Motor neuron (in vitro differentiated cells): ENCODE data around the gene INPP5B. TPM values are rescaled to one million over a fixed set of nuclear protein-coding genes. Genes with fewer than 3 reads are reported as not detected.
"Not testable (repeated sequence)": the region's sequence is repeated elsewhere in the genome, so short reads cannot be mapped to it uniquely, and the experiment has no call there.

Source experiments
- ATAC-seq, 8 experiments: fragments of 200-7000 bp; cut with Tn5 transposase; replicated peaks in 6 of 8; 2 replicates each; pipeline ENCODE4 v1.8.0; 2021; ENCODE audit warnings: mild to moderate bottlenecking in 8 of 8, moderate library complexity in 8 of 8
- H3K27ac ChIP-seq, 2 donors: fragments of 250-450 bp; sonication (Bioruptor Pico); 2 replicates each; pipeline ENCODE4 v1.9.0; 2021; ENCODE audit warnings: antibody characterized with exemption in 2 of 2, mild to moderate bottlenecking in 2 of 2, moderate library complexity in 1 of 2
- H3K4me1 ChIP-seq, 2 donors: fragments of 250-450 bp; sonication (Bioruptor Pico); replicated peaks in 1 of 2; 2 replicates each; pipeline ENCODE4 v1.6.1; 2021; ENCODE audit warnings: antibody characterized with exemption in 2 of 2, mild to moderate bottlenecking in 2 of 2, moderate library complexity in 1 of 2
- H3K4me3 ChIP-seq, 5 donors: fragments of 250-450 bp; sonication (Bioruptor Pico); 2 replicates each; pipeline ENCODE4 v1.9.0; 2021; ENCODE audit warnings: antibody characterized with exemption in 5 of 5, mild to moderate bottlenecking in 5 of 5, moderate library complexity in 4 of 5
- WGBS, 10 experiments: fragments of 450-650 bp; shearing (Covaris generic); methylation state at CpG; one replicate each; pipeline ENCODE4 v1.0.0; 2022; 5-methylcytosine and 5-hydroxymethylcytosine counted together
- in situ Hi-C, 9 experiments: fragments of 400-800 bp; cut with MboI; loops; one replicate each; pipeline ENCODE4 v1.15.0; 2021; ENCODE audit warnings: low sequenced_read_pairs in 9 of 9, low pct_unique_long_range_greater_than_20kb in 2 of 9; ENCODE audit not compliant: unreplicated experiment in 9 of 9
- total RNA-seq, 8 experiments: library from RNA; unstranded; fragments of 300-600 nt; gene quantifications; 2 replicates each; pipeline versions ENCODE4 v1.2.3 to v1.2.4, GENCODE V29; 2022

Gene INPP5B
- total RNA-seq, 8 experiments from 2014 or later: 14.9 to 24.1 (median 20.6) TPM

GRCh38 chr1:37922767-37923550 lies 23.9 kb downstream of the INPP5B start:
- H3K27ac ChIP-seq: no peak overlapping the region

DNA sequence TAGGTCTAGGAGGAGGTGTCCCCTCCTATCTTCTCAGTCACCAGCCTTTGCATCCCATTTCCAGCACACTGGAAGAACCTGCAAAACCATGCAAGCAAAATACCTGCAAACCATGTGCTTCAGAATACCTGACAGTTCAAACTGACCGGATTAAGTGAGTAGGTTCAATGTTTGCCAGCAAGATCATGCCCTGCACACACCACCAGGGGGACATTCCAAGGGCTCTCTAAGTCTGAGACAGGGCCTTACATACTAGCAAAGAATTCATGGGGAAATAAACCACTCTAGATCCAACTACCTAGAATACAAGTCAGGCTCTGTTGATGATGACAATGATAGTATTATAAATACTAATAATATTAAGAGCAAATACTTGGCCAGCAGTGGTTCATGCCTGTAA lies 27.6 kb downstream of the INPP5B start:
- peak in 3 of 8 experiments; percentile 31 to 58 (median 41) for ATAC-seq
- Histone ChIP-seq H3K27ac (no peak overlapping the region), H3K4me1 (no peaks in the 10 kb centered on the region), H3K4me3 (no peak overlapping the region)
- 50 to 100% (median 80%) methylated on average over 1 of the region's 1 CpG; no CpG with 5 or more reads in 3 of the 10 experiments for WGBS, 10 experiments
- in situ Hi-C loops: no loop called here

More at GRCh38 chr1:37922767-37923550, 23.9 kb downstream of the INPP5B start:
- no peak overlapping the region for H3K4me3 ChIP-seq
- H3K4me1 ChIP-seq: no peaks in the 10 kb centered on the region
- in situ Hi-C loops: no loop called here
- 64 to 94% (median 78%) methylated on average over 2 to 4 of the region's 4 CpGs for WGBS, 10 experiments
- no peak for ATAC-seq

GRCh38 chr1:37915476-37916093 lies 31.3 kb downstream of the INPP5B start:
- peak in 3 of 8 experiments; percentile 20 to 56 (median 52) for ATAC-seq
- 80 to 100% (median 100%) methylated on average over 1 to 2 of the region's 2 CpGs; no CpG with 5 or more reads in 2 of the 10 experiments for WGBS, 10 experiments
- H3K4me3 ChIP-seq: no peak overlapping the region
- no peak overlapping the region for H3K27ac ChIP-seq
- in situ Hi-C loops: no loop called here
- no peaks in the 10 kb centered on the region for H3K4me1 ChIP-seq

DNA sequence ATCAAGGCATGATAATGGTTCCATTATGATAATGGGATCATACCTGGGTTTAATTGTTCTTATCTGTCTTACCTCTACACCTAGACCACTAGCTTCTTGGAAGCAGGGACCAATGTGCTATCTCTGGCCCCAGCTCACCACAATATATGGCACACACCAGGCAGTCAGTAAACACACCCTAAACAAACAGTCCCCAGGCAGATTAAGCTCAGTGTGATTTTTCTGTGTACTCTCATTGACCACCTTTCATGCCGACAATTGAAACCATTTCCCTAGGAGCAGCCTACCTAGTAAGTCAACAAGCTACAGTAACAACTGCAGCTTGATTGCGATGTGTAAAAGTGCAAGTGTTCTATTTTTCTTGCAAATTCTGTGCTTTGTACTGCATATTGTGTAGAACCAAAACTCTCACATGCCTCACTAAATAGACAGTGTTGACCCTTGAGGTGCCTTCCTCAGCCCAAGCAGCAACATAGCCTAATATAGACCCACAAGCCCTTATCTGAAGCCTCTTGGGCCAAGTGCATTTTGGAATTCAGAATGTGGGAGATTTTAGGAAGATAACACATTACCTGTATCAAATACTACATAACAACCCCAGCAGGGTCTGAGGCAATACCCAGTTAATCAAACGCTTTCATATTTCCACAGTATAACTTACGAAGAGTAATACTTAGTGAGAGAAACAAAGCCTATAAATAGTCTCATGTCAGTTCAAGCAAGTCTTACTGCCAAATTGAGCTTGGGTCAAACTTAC lies 32.0 kb downstream of the INPP5B start:
- in situ Hi-C loops: no loop called here
- H3K27ac ChIP-seq: no peak overlapping the region
- WGBS, 10 experiments: 80 to 100% (median 100%) methylated on average over 1 to 4 of the region's 4 CpGs; no CpG with 5 or more reads in 1 of the 10 experiments

GRCh38 chr1:37911478-37911877 lies 35.4 kb downstream of the INPP5B start:
- H3K27ac ChIP-seq, ATAC-seq, in situ Hi-C loops, H3K4me3 ChIP-seq, H3K4me1 ChIP-seq: not testable (repeated sequence)
- WGBS, 10 experiments: 67 to 100% (median 100%) methylated on average over 1 to 3 of the region's 3 CpGs

More for the DNA sequence above, 32.0 kb downstream of the INPP5B start:
- Histone ChIP-seq H3K4me3 (no peak overlapping the region), H3K4me1 (no peaks in the 10 kb centered on the region)
- ATAC-seq: no peak

- H3K27ac ChIP-seq, H3K4me3 ChIP-seq, in situ Hi-C loops, H3K4me1 ChIP-seq, ATAC-seq: not testable (repeated sequence)
- 90 to 100% (median 95%) methylated on average over 1 to 8 of the region's 8 CpGs; no CpG with 5 or more reads in 6 of the 10 experiments for WGBS, 10 experiments
Observed at GRCh38 chr1:37910886-37911285, 36.0 kb downstream of the INPP5B start.

- WGBS, 10 experiments: 86 to 100% (median 100%) methylated on average over 1 to 9 of the region's 10 CpGs; no CpG with 5 or more reads in 2 of the 10 experiments
Observed at GRCh38 chr1:37908531-37908930, 38.3 kb downstream of the INPP5B start.

DNA sequence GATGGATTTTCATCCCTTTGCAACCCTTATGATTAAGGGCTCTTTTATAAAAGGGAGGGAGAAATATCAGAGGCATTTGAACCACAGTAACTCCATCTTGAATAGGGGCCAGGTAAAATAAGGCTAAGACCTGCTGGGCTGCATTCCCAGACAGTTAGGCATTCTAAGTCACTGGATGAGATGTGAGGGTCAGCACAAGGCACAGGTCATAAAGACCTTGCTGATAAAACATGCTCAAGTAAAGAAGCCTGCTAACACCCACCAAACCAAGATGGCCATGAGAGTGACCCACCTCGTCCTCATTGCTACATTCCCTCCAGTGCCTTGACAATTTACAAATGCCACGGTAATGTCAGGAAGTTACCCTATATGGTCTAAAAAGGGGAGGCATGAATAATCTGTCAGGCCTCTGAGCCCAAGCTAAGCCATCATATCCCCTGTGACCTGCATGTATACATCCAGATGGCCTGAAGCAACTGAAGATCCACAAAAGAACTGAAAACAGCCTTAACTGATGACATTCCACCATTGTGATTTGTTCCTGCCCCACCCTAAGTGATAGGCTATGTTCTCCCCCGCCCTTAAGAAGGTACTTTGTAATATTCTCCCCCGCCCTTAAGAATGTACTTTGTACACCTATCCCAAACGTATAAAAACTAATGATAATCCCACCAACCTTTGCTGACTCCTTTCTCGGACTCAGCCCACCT lies 39.3 kb downstream of the INPP5B start:
- ATAC-seq, H3K27ac ChIP-seq, H3K4me3 ChIP-seq, in situ Hi-C loops, H3K4me1 ChIP-seq: not testable (repeated sequence)
- 67 to 100% (median 91%) methylated on average over 1 to 5 of the region's 6 CpGs; no CpG with 5 or more reads in 2 of the 10 experiments for WGBS, 10 experiments

More at GRCh38 chr1:37908531-37908930, 38.3 kb downstream of the INPP5B start:
- ATAC-seq, H3K4me3 ChIP-seq, H3K4me1 ChIP-seq, H3K27ac ChIP-seq, in situ Hi-C loops: not testable (repeated sequence)

- WGBS, 10 experiments: 87 to 96% (median 93%) methylated on average over 2 to 3 of the region's 3 CpGs; no CpG with 5 or more reads in 2 of the 10 experiments
Observed at GRCh38 chr1:37906591-37906990, 40.3 kb downstream of the INPP5B start.

GRCh38 chr1:37905727-37906126 lies 41.1 kb downstream of the INPP5B start:
- in situ Hi-C loops: no loop called here
- Histone ChIP-seq H3K4me1 (no peaks in the 10 kb centered on the region), H3K27ac (no peak overlapping the region), H3K4me3 (no peak overlapping the region)
- ATAC-seq: no peak
- 38 to 100% (median 100%) methylated on average over 1 of the region's 1 CpG for WGBS, 10 experiments

More at GRCh38 chr1:37906591-37906990, 40.3 kb downstream of the INPP5B start:
- H3K27ac ChIP-seq, H3K4me1 ChIP-seq, H3K4me3 ChIP-seq, ATAC-seq, in situ Hi-C loops: not testable (repeated sequence)

GRCh38 chr1:37903921-37904320 lies 42.9 kb downstream of the INPP5B start:
- in situ Hi-C loops, ATAC-seq, H3K4me3 ChIP-seq, H3K4me1 ChIP-seq, H3K27ac ChIP-seq: not testable (repeated sequence)
- 80 to 100% (median 93%) methylated on average over 3 to 6 of the region's 6 CpGs for WGBS, 10 experiments

DNA sequence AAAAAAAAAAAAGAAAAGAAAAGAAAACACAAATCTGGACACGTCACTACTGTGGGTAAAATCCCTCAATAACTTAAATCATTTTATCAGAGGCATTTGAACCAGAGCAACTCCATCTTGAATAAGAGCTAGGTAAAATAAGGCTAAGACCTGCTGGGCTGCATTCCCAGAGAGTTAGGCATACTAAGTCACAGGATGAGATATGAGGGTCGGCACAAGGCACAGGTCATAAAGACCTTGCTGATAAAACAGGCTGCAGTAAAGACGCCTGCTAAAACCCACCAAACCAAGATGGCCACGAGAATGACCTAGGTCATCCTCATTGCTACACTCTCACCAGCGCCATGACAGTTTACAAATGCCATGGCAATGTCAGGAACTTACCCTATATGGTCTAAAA lies 43.9 kb downstream of the INPP5B start:
- 50 to 94% (median 87%) methylated on average over 1 to 5 of the region's 5 CpGs; no CpG with 5 or more reads in 1 of the 10 experiments for WGBS, 10 experiments
- Histone ChIP-seq H3K4me3 (no peak overlapping the region), H3K27ac (no peak overlapping the region), H3K4me1 (no peaks in the 10 kb centered on the region)
- in situ Hi-C loops: no loop called here
- ATAC-seq: no peak
